C1 segment of cervical spinal cord (tissue), 14 donors: ENCODE data around the gene SUPT3H.

Source experiments
- DNase-seq, 14 donors: peaks; one replicate each; lab custom pipeline; 2025; lab: John Stamatoyannopoulos, UW

The SUPT3H gene

DNA sequence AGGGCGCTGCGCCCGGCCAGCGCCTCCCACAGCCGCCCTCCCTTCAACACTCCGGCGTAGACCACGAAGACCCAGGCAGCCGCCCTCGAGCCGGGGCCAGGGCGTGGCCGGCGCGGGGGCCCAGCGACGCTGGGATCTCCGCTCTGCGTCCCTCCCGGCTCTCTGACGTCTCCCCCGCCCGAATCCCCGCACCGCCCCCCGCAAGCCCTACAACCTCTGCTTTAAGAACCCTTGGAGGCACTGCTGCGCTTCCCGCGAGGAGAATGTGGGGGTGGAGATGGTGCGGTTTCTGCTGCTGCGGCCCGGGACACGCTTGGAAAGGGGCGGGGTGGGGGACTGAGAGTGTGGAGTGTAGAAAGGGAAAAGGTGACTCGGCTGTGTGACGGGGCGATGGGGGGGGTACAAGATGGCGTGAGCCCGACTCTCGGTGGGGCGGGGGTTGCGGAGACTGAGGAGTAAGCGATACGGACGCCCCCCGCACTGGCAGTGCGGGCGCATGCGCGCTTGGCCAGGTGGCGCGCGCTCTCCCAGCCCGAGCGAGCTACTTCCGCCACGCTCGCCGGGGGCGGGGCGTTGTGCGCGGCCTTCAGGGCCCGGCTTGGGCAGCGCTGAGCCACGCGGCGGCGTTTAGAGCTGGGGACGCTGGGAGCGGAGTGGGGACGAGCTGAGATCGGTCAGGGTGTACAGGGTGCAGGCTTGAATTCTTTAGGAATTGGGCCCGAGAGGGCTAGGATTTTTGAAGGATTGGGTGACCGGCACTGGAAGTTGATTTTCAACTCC is at the start of gene SUPT3H:
TSS of gene SUPT3H (minus strand) at position 381 of the 780 bp plus-strand sequence.
- peak; percentile 34 to 93 (median 84) for DNase-seq

DNA sequence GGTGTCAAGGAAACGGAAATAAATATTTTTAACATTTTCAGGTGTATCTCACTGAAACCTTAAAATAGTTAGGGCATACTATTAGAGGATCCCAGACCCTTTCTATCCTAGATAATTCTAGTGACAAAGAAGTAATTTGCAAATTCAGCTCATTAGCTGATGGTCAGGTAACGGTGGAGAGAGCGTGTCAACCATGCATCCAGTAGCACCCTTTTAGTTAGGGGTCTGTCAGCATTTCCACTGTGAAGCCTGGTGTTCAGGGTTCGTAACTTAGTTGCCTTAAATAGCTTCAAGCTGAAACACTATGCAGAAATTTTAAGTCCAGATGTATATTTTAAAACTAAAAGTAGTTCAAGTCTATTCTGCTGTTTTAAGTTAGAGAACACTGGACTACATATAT is 48.5 kb upstream of the SUPT3H start:
- DNase-seq = no peak

DNA sequence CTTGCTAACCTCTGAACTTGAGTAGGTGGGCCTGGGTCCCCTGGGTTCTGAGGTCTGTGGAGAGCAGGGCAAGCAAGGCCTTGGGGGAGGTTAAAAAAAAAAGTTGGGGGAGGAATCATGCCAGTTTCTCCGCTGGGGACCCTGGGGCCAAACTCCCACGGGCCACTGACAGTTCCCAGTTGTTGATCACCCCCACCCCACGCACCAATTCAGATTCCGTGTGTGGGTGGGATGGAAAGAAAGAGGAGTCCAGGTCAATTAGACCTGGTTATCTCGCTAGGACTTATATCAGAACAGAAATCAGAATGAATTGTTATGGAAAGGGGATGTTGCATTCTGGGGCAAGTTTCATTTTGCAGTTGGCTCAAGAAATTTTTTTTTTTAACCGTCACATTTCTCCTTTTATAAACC is 46.7 kb upstream of the SUPT3H start:
- peak in 2 of 14 donors; percentile 20 to 48 for DNase-seq

DNA sequence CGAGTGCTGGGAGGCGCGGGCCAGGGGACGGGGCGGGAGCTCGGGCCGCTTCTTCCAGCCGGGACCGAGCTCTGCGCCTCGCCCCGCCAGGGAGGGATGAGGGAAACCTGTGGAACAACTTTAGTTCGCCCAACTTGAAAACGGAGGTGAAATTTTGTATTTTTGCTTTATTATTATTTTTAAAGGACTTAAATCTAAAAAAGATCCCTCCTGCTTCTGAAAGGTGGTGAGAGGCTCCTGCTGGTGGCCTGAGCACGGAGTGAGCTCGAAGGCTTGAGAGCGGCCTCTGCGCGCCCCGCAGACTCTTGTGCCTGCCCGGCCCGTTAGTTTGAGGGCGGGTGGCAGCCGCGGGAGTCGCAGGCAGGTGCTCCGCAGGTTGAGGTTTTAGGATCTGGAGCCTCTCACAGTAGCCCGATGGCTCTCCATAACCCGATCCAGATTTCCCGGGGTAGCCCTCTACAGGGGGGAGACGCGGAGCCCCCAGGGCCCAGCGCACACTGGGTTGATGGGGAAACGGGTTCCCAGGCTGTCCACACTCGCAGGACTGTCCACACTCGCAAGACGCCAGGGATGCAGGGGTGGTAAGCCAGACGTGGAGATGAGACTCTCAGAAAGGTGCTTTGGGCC is 46.2 kb upstream of the SUPT3H start:
- peak in 4 of 14 donors; percentile 14 to 51 (median 38) for DNase-seq

DNA sequence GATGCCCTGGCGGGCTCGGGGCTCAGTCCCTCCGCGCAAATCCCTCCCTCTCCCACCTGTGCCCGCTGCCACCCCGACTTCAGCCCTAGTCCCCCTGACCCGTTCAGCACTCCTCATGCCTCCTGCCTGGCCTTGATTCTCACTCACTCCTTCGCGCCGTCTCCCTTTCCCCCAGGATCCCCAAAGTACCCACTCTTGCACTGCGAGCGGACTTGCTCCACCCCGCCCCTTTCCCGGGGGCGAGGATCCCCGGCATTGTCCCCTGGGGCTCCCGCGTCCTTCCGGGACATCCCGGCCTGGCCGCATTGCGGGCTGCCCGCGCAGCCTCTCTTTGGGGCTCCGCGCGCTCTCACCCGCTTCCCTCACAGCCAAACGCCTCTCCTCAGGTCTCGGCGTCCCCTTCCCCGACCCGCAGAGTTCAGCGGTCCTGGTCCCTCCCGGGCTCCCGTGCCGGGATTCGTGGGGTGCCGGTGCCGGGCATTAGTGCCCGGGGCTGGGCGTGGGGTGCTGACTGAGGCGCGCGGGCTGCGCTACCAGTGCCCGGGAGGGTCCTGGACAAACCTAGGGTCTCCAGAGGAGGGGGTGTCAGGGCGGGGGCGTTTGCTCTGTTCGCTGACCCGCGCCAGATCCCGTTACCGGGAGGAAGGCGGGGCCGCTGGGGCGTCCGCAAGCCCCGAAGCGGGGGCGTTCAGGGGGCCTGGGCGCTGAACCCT is 45.5 kb upstream of the SUPT3H start:
- DNase-seq = peak in 5 of 14 donors; percentile 22 to 74 (median 33)

DNA sequence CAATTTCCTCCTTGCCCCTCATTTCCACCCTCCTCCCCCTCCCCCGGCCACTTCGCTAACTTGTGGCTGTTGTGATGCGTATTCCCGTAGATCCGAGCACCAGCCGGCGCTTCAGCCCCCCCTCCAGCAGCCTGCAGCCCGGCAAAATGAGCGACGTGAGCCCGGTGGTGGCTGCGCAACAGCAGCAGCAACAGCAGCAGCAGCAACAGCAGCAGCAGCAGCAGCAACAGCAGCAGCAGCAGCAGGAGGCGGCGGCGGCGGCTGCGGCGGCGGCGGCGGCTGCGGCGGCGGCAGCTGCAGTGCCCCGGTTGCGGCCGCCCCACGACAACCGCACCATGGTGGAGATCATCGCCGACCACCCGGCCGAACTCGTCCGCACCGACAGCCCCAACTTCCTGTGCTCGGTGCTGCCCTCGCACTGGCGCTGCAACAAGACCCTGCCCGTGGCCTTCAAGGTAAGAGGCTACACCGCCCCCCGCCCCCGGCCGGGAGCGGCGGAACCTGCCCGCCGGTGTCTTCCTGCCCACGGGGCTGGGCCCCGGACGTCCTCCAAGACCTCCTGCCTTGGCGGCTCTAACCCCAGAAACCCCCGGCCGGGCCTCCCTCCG is 44.9 kb upstream of the SUPT3H start:
- DNase-seq = peak in 5 of 14 donors; percentile 35 to 74 (median 44)

DNA sequence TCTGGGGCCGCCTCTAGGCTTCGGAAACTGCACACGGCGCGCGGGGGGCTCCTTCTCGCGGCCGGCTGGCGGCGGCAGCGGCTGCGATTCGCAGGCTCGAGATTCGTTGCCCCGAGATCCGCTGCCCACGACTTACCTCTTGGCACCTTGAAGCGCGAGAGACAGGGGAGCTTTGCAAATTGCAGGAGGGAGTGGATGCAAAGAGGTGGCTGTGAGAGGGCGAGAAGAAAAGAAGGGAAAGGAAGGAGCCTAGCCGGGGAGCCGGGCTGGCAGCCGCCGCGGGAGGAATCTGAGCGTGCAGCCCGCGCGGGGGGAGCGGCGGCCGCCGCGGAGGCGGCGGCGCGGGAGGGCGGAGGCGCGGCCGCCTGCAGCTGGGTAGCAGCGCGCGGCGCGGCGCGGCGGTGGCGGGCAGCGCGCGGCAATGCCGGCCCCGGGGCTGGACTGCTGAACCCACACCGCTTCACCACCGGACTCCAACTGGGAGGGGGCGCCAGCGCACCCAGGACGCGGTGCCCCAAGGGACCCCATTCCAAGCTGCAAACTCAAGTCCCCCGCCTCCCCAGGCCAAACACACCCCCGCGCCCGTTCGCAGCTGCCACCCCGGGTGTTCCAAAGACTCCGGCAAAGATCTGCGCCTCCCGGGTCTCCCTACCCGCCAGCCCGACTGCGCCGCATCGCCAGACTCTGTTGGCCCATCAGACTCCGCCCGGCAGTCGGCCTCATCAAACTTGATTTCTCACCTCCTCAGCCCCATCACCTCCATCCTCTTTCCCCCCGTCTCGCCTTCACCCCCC is 44.2 kb upstream of the SUPT3H start:
- peak in 11 of 14 donors; percentile 10 to 79 (median 59) for DNase-seq

DNA sequence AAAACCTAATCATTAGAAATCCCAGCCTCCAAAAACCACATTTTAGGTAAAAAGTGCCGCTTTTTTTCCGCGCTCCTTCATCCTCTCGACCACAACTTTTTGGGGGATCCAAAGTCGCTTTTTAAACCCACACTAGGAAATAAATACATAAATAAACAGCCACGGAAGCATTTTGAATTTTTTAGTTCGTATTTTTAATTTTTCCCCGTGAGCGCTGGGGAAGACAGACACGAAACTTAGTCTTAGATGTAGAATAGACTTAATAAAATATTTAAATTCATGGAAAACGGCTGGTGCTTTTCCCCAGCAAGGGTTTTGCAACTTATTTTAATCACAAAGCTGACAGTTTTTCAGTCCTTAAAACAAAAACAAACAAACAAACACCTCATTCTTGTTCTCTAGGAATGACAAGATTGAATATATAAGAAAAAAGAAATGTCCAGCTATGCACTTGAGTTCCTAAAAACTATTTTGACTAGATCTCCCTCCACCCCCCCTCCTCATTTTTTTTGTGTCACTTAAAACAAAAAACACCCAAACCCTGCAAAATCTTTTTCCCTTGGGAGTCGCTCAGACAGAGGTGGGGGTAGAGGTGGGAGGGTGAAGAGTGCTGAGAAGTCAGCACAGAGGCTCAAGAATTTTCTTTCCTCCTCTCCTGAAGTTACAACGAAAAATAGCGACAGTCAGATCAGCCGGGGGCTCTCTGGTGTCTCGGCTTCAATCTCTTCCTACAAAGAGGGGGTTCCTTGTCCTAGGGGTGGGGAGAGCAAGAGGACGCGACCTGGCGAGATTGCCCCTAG is 43.4 kb upstream of the SUPT3H start:
- no peak for DNase-seq

DNA sequence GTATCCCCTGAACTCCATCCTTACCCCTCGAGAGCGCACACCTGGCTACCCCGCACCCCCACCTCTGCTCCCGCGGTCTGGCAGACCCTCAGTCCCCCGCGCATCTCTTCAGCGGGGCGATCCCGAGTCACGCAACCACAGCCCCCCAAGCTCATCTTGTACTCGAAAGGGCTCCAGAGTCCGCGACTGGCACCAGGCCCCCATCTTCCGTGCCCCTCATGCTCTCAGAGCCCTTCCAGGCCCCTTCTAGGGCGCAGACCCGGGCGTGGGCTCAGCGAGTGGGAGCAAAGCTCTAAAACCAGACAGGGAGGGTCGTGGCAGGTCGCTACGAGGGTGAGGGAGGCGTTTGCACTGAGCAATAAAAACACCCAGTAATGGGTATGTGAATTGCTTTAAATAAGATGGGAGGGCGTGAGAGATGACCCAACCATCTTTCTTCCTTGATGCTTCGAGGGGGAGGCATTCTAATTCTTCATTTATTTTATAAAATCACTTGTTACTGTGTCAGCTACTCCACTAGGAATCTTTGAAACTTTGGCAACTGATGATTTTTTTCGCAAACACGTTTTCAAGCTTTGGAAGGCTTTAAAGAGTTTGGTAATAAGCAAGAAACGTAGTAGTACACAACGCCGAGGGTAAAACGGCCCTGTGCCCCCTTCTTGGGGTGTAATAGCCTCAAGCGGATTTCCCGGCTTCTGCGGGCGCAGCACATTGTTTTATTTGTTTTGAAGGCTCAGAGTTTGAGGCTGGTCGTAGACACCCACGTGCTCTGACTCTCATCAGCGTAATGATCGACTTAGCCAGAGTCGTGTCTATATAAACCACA is 42.6 kb upstream of the SUPT3H start:
- peak in 5 of 14 donors; percentile 2 to 16 (median 3) for DNase-seq

DNA sequence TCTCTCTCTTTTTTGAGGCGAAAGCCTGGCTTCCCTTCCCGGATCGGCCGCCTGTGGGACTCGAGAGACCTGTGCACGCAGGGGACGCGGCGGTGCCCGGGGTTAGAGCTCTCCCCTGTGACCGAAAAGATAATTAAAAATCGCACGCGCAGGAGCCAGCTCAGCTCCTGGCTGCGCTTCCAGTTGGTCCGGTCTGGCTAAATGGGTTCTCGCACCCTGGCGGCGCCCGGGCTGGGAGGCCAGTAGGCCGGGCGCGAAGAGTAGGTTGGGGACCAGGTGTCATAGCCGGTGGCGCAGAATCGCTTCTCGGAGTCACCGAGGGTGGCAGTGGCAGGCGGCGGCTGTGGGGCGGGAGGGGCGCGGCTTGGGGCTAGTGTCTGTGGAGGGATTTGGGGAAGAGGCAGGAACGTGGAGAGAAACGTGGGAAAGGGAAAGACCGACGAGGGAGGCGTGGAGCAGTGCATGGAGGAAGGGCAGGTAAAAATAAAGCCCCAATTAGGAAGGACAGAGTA is 41.9 kb upstream of the SUPT3H start:
- peak in 8 of 14 donors; percentile 2 to 40 (median 30) for DNase-seq

DNA sequence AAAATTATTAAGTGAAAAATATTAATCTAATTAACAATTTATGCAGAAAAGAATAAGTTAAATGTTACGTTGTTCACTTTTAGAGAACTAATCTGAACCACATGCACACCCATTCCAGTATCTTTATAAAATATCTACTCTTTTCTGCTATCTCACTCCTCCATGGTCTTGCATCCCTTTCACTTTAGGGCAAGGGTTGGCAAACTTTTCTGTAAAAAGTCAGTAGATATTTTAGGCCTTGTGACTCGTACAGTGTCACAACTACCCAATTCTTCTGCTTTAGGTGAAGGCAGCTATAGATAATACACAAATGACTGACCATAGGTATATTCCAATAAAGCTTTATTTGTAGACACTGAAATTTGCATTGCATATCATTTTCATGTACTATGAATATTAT is 39.7 kb upstream of the SUPT3H start:
- DNase-seq = no peak

DNA sequence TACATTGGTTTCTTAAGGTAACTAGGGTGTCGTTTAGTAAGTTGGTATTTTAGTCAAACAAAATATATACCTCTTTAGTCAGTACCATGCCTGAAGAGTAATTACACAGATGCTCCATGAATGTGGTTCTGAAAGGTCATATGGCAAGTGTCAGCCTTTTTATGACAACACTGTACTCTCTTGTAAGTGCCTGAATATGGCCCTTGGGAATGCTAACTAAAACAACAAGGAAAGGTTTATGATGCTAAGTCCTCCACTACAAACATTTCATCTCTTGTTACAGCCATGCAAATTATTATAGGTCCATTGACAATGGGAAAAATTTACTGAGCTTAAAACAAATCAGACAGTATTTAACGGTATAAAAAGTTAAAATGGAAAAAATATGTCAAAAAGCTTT is 39.0 kb upstream of the SUPT3H start:
- no peak for DNase-seq

DNA sequence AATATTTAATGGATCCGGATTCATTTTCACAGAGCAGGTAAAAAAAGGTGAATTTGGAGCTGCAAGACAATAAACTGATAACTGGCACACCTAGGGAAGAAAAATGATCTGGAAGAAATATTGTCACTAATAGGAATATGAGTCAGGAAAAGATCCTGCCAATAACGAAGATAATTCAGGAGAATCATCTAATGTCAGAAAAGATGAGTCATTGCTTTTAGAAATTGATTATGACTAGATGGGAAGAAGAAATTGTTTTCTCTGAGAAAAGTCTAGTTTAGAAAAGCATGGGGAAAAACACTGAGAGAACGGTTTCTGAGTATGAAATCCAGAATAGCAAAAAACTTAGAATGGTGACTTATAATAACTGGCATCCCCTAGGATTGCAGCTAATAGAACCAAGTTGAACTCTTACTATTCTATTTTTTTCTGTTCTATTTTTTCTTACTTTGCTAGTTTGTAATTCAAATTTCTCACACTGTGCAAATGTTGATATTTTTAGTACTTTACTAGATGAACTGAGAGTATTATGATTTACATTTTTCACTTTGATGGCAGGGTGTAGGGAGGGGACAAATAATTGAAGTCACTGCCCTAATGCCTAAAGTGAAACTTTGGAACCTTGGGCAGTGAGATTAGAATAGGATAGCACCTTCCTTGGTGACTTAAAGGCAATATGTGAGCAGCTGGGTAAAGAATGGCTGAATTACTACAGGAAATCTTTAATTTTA is 38.2 kb upstream of the SUPT3H start:
- DNase-seq = no peak

DNA sequence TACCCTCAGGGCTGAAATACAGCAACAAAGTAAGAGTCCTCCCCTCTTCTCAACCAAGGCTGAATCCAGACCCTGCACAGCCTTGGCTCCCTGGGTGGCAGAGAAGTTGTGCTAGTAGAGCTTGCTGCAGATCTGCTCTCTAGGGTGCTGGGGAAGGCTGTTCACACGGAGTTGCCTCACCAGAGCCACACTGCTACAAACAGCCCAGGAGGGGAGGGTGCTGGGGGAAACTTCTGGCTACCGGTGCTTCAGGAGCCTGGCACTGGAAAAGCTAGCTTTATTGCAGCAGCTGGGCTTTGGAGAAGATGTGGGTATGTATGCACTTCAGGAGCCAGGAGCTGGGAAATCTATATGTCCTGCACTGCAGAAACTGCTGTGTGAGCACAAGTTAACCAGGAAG is 37.6 kb upstream of the SUPT3H start:
- DNase-seq = no peak

DNA sequence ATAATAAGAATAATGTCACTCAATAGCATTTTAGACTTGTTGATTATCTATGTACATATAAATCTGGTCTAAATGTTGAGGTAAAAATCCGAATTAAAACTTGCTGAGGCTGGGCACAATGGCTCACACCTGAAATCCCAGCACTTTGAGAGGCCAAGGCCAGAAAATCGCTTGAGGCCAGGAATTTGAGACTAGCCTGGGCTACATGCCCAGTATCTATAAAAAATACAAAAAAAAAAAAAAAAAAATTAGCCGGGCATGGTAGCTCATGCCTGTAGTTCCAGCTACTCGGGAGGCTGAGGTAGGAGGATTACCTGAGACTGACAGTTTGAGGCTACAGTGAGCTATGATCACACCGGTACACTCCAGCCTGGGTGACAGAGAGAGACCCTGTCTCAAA is 34.2 kb upstream of the SUPT3H start:
- DNase-seq = no peak

DNA sequence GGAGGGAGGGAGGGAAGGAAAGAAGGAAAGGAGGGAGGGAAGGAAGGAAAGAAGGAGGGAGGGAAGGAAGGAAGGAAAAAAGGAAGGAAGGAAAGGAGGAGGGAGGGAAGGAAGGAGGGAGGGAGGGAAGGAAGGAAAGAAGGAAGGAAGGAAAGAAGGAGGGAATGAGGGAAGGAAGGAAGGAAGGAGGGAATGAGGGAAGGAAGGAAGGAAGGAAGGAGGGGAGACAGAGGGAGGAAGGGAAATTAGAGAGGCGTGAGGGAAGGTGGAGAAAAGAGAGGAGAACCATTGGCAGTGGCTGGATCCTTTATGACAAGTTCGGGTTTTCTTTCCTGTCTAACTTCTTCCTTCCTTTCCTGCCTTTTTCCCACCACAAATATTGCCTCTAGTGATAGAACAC is 22.3 kb upstream of the SUPT3H start:
- no peak for DNase-seq

DNA sequence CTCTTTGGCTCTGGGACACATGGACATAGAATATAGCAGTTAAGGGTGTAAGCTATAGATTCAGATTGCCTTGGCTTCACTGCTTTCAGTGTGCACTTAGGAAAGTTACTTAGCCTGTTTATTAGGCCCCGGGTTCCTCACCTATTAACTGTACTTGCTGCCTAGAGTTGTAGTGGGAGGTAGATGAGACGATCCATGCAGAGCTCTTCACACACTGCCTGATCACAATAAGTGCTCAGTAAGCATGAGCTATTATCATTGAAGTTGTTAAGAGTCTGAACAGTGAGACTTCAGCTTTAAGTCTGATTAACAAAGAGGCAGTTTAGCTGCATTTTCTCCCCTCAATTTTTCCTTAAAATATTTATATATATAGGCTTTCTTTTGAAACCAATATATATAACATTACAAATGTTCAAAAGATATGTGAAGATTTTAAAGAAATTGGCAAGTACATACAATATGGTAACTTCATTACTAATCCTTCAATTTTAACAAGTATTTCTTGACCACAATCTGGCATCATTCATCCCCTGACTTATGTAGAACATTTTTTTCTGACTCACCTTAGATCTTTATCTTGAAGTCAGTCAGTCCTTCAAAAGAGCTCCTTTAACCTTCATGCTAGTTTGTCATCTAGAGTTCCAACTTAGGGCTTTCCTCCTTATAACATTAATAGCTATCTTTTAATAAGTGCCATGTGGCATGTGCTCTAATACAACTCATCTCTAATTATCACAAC is 20.5 kb upstream of the SUPT3H start:
- no peak for DNase-seq

DNA sequence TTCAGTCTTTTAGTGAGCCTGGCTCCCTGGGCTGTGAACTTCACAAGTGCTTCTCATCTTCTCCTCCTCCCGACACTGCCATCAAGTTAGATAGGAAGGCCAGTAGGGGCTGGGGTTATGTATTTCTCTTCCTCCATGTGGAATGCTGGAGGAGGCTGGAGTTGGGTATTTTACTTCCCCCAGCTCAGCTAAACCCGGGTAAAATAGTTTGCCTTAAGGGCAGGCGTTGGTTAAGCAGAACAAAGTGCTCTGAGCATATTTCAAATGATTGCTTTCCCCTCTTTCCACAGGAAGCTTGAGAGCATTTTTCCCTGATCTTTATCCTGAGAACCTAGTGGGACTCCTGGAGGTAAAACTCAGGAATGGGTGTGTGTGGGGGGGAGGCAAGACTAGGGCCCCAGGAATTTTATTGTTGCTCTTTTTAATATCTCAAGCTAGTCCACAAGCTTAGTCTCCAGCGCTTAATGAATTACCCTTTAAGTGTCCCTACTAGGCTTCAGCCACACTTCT is 16.9 kb upstream of the SUPT3H start:
- DNase-seq = no peak
